ENCODE results near the gene POC1B.
A peak's percentile ranks its signal among the peaks of the same experiment; 100 is the strongest.

Gene POC1B

DNA sequence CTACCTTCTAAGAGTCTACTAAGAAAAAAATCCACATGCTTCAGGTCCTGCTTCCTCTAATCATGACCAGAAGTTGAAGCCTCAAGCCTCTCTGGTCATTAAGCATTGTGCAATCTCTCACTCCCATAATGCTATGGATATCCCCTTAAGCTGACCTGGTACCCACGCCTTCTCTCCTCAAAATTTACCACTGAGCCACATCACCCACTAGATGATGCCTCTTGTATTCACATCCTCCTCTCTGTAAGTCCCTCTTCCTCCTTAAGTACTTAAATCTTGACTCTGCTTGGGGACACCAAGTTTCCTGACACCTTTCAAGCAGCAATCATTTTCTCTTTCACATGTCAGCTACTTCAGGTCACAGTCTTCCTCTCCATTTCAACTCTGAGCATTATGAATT, 11.1 kb downstream of the POC1B start:
- Histone ChIP-seq H4K20me1 (peaks cover 0 to 45% (median 10%) of the 10 kb centered on the region in 11 experiments; a peak in 10 of 22 replicates), H3K4me1 (peaks cover 0 to 33% (median 2%) of the 10 kb centered on the region in 10 experiments; a peak in 8 of 20 replicates), H3K4me3 (no peak overlapping the region), H3K4me2 (peak overlapping the region in 3 of 11 experiments; percentile 35 to 52 (median 36); a peak in 5 of 22 replicates), H3K27ac (no peak overlapping the region), H3K9ac (no peak overlapping the region), H3K27me3 (no peaks in the 10 kb centered on the region), H3K36me3 (peaks cover 0 to 35% (median 7%) of the 10 kb centered on the region in 11 experiments; a peak in 11 of 22 replicates), H3K9me3 (replicated peaks in 1 of 11) (no peaks in the 10 kb centered on the region)
- TF ChIP-seq Cebpa-rat (IDR thresholded peaks at IDR 0.05) = peak in 1 of 11 experiments; percentile 26; a peak in 2 of 22 replicates

DNA sequence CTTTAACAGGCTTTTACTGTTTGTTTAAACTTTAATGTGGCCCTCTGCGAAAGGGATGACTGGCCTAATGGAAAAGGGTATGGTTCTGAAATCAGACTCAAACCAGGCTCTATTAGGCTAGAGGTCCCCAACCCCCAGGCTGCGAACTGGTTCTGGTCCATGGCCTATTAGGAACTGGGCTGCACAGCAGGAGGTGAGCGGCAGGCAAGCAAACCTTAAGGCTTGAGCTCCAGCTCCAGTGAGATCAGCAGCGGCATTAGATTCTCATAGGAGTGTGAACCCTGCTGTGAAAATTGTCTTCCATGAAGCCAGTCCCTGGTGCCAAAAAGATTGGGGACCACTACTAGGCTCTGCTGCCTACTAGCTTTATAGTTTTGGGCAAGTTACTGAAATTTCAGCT, 12.3 kb downstream of the POC1B start:
- H3K36me3 ChIP-seq = peaks cover 0 to 35% (median 6%) of the 10 kb centered on the region in 11 experiments; a peak in 8 of 22 replicates
- H3K9me3 ChIP-seq (replicated peaks in 1 of 11) = no peaks in the 10 kb centered on the region
- H3K4me1 ChIP-seq = peaks cover 0 to 28% (median 2%) of the 10 kb centered on the region in 10 experiments; a peak in 8 of 20 replicates
- no peak overlapping the region for H3K4me3 ChIP-seq
- no peak overlapping the region for H3K27ac ChIP-seq
- no peak for TF ChIP-seq Cebpa-rat (IDR thresholded peaks at IDR 0.05)
- peak overlapping the region in 2 of 11 experiments; percentile 3 to 48; a peak in 2 of 22 replicates for H3K4me2 ChIP-seq
- no peaks in the 10 kb centered on the region for H3K27me3 ChIP-seq
- no peak overlapping the region for H3K9ac ChIP-seq
- H4K20me1 ChIP-seq = peaks cover 0 to 34% (median 5%) of the 10 kb centered on the region in 11 experiments; a peak in 7 of 22 replicates

- peaks cover 0 to 48% (median 2%) of the 10 kb centered on the region in 11 experiments; a peak in 10 of 22 replicates for H3K36me3 ChIP-seq
- H3K9me3 ChIP-seq (replicated peaks in 1 of 11) = peaks cover 0 to 16% (median 0%) of the 10 kb centered on the region in 11 experiments; a peak in 3 of 22 replicates
- no peak overlapping the region for H3K4me3 ChIP-seq
- no peaks in the 10 kb centered on the region for H3K4me1 ChIP-seq
- no peak overlapping the region for H3K27ac ChIP-seq
- no peaks in the 10 kb centered on the region for H3K27me3 ChIP-seq
- no peak for TF ChIP-seq Cebpa-rat (IDR thresholded peaks at IDR 0.05)
- H4K20me1 ChIP-seq = 0 out of 22 replicates have a peak, but pooled peaks cover 0 to 10% (median 0%) of the 10 kb centered on the region in 11 experiments
- no peak overlapping the region for H3K9ac ChIP-seq
- no peak overlapping the region for H3K4me2 ChIP-seq
Observed at GRCh38 chr12:89507015-89507824, 18.6 kb downstream of the POC1B start.

GRCh38 chr12:89506050-89506449, 19.8 kb downstream of the POC1B start:
- H3K4me1 ChIP-seq = no peaks in the 10 kb centered on the region
- H3K27ac ChIP-seq = no peak overlapping the region
- TF ChIP-seq Cebpa-rat (IDR thresholded peaks at IDR 0.05) = no peak
- H4K20me1 ChIP-seq = 0 out of 22 replicates have a peak, but pooled peaks cover 0 to 10% (median 0%) of the 10 kb centered on the region in 11 experiments
- no peak overlapping the region for H3K9ac ChIP-seq
- peaks cover 0 to 16% (median 0%) of the 10 kb centered on the region in 11 experiments; a peak in 3 of 22 replicates for H3K9me3 ChIP-seq (replicated peaks in 1 of 11)
- H3K36me3 ChIP-seq = peaks cover 0 to 43% (median 0%) of the 10 kb centered on the region in 11 experiments; a peak in 7 of 22 replicates
- no peaks in the 10 kb centered on the region for H3K27me3 ChIP-seq
- H3K4me2 ChIP-seq = no peak overlapping the region
- H3K4me3 ChIP-seq = no peak overlapping the region

DNA sequence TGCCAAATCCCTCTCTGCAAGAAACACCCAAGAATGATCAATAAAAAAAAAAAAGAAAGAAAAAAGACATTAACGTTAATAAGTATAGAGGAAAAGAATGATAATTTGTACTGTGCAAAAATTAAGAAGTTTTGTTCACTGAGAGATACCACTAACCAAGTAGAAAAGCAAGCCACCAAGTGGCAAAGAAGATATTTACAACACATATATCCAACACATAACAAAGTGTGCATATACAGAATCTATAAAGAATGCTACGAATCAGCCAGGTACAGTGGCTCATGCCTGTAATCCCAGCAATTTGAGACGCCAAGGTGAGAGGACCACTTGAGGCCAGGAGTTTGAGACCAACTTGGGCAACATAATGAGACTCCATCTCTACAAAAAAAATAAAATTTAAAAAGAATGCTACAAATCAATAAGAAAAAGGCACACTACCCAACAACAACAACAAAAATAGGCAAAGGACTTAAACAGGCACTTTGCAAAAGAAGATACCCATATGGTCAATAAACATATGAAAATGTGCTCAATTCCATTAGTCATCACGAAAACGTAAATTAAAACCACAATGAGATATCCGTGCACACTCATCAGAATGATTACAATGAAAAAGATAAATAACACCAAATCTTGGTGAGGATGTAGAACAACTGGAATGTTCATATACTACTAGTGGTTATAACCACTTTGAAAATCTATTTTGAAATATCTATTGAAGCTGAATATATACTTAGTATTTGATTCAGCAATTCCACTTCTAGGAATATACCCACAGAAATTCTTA, 21.1 kb downstream of the POC1B start:
- H3K4me1 ChIP-seq = no peaks in the 10 kb centered on the region
- H3K9ac ChIP-seq = no peak overlapping the region
- H3K36me3 ChIP-seq = peaks cover 3 to 41% (median 7%) of the 10 kb centered on the region in 11 experiments; a peak in 19 of 22 replicates
- H4K20me1 ChIP-seq = 0 out of 22 replicates have a peak, but pooled peaks cover 0 to 14% (median 0%) of the 10 kb centered on the region in 11 experiments
- H3K4me2 ChIP-seq = no peak overlapping the region
- H3K4me3 ChIP-seq = no peak overlapping the region
- peaks cover 0 to 16% (median 0%) of the 10 kb centered on the region in 11 experiments; a peak in 3 of 22 replicates for H3K9me3 ChIP-seq (replicated peaks in 1 of 11)
- no peak overlapping the region for H3K27ac ChIP-seq
- TF ChIP-seq Cebpa-rat (IDR thresholded peaks at IDR 0.05) = no peak
- H3K27me3 ChIP-seq = no peaks in the 10 kb centered on the region

DNA sequence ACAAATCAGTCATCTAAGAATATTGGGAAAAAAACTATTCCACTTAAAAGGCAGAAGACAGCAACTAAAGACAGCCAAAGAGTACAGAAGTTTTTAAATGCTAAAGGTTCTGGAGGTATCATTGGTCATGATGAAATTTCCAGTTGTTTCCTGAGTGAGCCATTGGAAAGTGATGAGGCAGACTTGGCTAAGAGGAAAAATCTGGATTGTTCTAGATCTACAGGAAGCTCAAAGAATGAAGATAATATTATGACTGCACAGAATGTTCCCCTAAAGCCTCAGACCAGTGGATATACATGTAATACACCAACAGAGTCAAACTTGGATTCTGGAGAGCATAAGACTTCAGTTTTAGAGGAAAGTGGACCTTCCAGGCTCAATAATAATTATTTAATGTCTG, 24.1 kb downstream of the POC1B start:
- Histone ChIP-seq H3K4me3 (no peak overlapping the region), H3K9ac (no peak overlapping the region), H4K20me1 (0 out of 22 replicates have a peak, but pooled peaks cover 0 to 7% (median 0%) of the 10 kb centered on the region in 11 experiments), H3K4me1 (no peaks in the 10 kb centered on the region), H3K27ac (no peak overlapping the region), H3K4me2 (no peak overlapping the region), H3K27me3 (no peaks in the 10 kb centered on the region), H3K9me3 (replicated peaks in 1 of 11) (peaks cover 0 to 16% (median 0%) of the 10 kb centered on the region in 11 experiments; a peak in 3 of 22 replicates), H3K36me3 (peaks cover 11 to 63% (median 19%) of the 10 kb centered on the region in 11 experiments; a peak in 21 of 22 replicates)
- no peak for TF ChIP-seq Cebpa-rat (IDR thresholded peaks at IDR 0.05)

- Histone ChIP-seq H3K4me1 (no peaks in the 10 kb centered on the region), H3K4me2 (no peak overlapping the region), H3K27ac (no peak overlapping the region), H3K9me3 (replicated peaks in 1 of 11) (peaks cover 0 to 16% (median 0%) of the 10 kb centered on the region in 11 experiments; a peak in 3 of 22 replicates), H3K4me3 (no peak overlapping the region), H3K27me3 (no peaks in the 10 kb centered on the region), H3K36me3 (peaks cover 18 to 70% (median 31%) of the 10 kb centered on the region in 11 experiments; a peak in 21 of 22 replicates), H4K20me1 (0 out of 22 replicates have a peak, but pooled peaks cover 0 to 4% (median 0%) of the 10 kb centered on the region in 11 experiments), H3K9ac (no peak overlapping the region)
- no peak for TF ChIP-seq Cebpa-rat (IDR thresholded peaks at IDR 0.05)
Observed at GRCh38 chr12:89499857-89500256, 26.0 kb downstream of the POC1B start.

DNA sequence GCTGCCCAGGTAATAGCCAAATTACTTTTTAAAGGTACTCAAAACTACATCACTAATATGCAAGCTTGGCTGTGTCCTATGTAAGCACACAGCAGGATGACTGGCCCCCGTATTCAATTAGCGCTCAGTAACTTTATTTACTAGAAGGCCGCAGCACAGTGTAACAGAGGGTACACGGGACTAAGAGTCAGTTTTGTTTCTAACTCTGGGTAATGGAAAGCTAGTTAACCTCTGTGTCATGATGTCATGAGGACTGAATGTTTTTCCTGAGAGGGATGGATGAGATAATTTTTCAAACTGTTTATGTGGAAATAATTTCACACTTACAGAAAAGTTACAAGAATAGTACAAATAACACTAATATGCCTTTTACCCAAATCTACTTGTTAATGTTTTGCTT, 28.4 kb downstream of the POC1B start:
- Histone ChIP-seq H3K9me3 (replicated peaks in 1 of 11) (no peaks in the 10 kb centered on the region), H3K9ac (no peak overlapping the region), H3K27me3 (no peaks in the 10 kb centered on the region), H3K27ac (no peak overlapping the region), H3K4me1 (peaks cover 0 to 19% (median 0%) of the 10 kb centered on the region in 10 experiments; a peak in 6 of 20 replicates), H4K20me1 (0 out of 22 replicates have a peak, but pooled peaks cover 0 to 4% (median 0%) of the 10 kb centered on the region in 11 experiments), H3K4me3 (no peak overlapping the region), H3K4me2 (no peak overlapping the region), H3K36me3 (peaks cover 25 to 68% (median 37%) of the 10 kb centered on the region in 11 experiments; a peak in 21 of 22 replicates)
- TF ChIP-seq Cebpa-rat (IDR thresholded peaks at IDR 0.05) = no peak

All from BLaER1 treated with 17β-estradiol and CSF1 and Interleukin-3, amounts not matched to agents 10 nM and 100 nM (cell line).